ENCODE measurements around the gene LHPP.

Gene LHPP

GRCh38 chr10:124554085-124554858, 92.6 kb downstream of the LHPP start:
- DNase-seq (ENCODE audit: low read depth in 2 of 2) = no peak

GRCh38 chr10:124557167-124557566, 95.5 kb downstream of the LHPP start:
- DNase-seq (ENCODE audit: low read depth in 2 of 2) = no peak

- no peak for DNase-seq (ENCODE audit: low read depth in 2 of 2)
These were observed 96.2 kb downstream of the LHPP start for GRCh38 chr10:124557648-124558338.

GRCh38 chr10:124558339-124559321, 97.0 kb downstream of the LHPP start:
- no peak for DNase-seq (ENCODE audit: low read depth in 2 of 2)

- no peak for DNase-seq (ENCODE audit: low read depth in 2 of 2)
These were observed 97.9 kb downstream of the LHPP start for GRCh38 chr10:124559372-124560132.

- DNase-seq (ENCODE audit: low read depth in 2 of 2) = no peak
These were observed 98.9 kb downstream of the LHPP start for GRCh38 chr10:124560377-124561105.

GRCh38 chr10:124561206-124561605, 99.6 kb downstream of the LHPP start:
- DNase-seq (ENCODE audit: low read depth in 2 of 2) = no peak

GRCh38 chr10:124562425-124563060, 100.9 kb downstream of the LHPP start:
- DNase-seq (ENCODE audit: low read depth in 2 of 2) = no peak

GRCh38 chr10:124563320-124564040, 101.9 kb downstream of the LHPP start:
- no peak for DNase-seq (ENCODE audit: low read depth in 2 of 2)

GRCh38 chr10:124564881-124565280, 103.3 kb downstream of the LHPP start:
- no peak for DNase-seq (ENCODE audit: low read depth in 2 of 2)

- no peak for DNase-seq (ENCODE audit: low read depth in 2 of 2)
These were observed 104.1 kb downstream of the LHPP start for GRCh38 chr10:124565565-124566221.

GRCh38 chr10:124566222-124566888, 104.7 kb downstream of the LHPP start:
- no peak for DNase-seq (ENCODE audit: low read depth in 2 of 2)

GRCh38 chr10:124566981-124567835, 105.6 kb downstream of the LHPP start:
- DNase-seq (ENCODE audit: low read depth in 2 of 2) = no peak

- no peak for DNase-seq (ENCODE audit: low read depth in 2 of 2)
These were observed 106.7 kb downstream of the LHPP start for GRCh38 chr10:124568339-124568738.

- no peak for DNase-seq (ENCODE audit: low read depth in 2 of 2)
These were observed 107.4 kb downstream of the LHPP start for GRCh38 chr10:124568848-124569622.

- no peak for DNase-seq (ENCODE audit: low read depth in 2 of 2)
These were observed 108.2 kb downstream of the LHPP start for GRCh38 chr10:124569623-124570470.

Measured in stimulated activated CD4-positive, alpha-beta T cell treated with anti-CD3 and anti-CD28 coated beads, Interleukin-15, amount 100 ng/mL, for 48 hours (primary cell).